HG02798 (cell line): ENCODE data around the gene DGKI.

ENCODE experiments used
- ATAC-seq: cut with Tn5 transposase; IDR thresholded peaks from one replicate; pipeline ENCODE4 v1.9.1; 2021; ENCODE audit warnings: mild to moderate bottlenecking; ENCODE audit not compliant: unreplicated experiment, poor library complexity

DGKI gene

DNA sequence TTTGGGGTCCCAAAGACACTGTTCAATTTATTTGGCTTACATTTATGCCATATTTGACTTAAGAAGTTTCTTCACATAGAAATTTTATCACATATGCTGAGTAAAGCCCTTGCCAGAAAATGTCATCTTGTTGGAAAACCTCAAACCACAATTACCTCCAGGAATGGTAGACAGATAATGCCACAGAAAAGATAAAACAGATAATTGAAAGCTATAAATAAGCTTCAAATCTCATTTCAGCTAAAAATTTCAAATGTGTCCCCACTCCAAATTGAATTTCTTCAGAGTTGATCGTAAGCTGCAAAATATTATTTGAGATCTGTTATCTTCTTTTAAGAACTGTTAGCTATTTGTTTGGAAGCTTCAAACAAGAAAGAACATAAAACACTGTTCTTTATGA is 326.8 kb downstream of the DGKI start:
- ATAC-seq: no peak

DNA sequence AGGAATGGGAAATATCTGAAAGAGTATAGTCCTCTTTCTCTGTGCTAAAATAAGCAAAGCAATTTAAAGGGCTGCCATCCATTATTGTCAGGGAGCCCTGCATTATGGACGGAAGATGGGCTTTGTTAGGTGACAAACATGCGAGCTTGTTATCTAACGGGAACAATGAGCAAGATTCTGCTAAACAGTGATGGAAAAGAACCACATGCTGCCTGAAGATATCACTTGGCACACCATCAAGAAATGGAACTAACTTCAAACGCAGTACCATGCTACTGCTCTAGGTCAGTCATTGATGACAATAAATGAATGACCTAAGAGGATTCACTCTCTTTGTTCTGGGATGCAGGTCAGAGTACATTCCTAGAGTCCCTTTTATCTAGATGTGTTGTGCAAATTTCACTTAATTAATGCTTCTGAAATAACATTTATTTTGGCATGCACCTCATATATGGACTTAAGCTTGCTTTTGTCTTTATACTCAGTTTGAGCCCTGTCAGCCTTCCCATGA is 327.5 kb downstream of the DGKI start:
- ATAC-seq: no peak

DNA sequence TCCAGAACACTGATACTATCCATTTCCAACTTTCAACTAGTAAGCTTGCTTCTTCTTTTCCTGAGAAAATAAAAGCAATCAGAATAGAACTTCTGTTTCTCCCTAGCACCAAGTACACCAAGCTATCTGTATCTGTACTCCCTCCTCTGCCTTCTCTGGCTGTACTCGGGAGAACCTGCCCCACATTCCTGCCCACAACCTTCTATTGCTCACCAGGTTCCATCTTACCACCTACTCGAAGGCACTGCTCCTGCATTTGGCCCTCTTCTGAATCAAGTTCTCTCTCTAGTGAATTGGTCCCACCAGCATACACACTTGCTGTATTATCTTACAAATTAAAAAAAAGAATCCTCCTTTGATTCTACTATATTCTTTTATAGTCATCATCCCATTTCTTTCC is 333.7 kb downstream of the DGKI start:
- no peak for ATAC-seq

DNA sequence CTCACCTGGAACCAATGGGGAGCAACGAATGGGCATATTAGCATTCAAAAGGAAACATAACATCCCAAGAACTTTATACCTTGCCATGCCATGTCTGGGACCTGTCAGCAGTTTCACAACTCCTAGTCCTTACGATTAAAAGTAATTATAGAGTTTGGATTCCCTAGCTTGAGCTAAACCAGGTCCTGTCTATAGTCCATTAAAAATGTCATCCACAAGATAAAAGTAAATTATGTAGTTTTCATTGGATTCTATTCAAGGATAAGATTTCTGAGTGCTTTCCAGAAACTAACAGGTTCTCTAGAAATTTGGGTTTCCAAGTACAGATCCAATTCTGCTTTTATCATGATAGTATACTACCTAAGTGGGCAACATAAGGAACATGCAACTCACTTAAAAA is 339.7 kb downstream of the DGKI start:
- no peak for ATAC-seq

DNA sequence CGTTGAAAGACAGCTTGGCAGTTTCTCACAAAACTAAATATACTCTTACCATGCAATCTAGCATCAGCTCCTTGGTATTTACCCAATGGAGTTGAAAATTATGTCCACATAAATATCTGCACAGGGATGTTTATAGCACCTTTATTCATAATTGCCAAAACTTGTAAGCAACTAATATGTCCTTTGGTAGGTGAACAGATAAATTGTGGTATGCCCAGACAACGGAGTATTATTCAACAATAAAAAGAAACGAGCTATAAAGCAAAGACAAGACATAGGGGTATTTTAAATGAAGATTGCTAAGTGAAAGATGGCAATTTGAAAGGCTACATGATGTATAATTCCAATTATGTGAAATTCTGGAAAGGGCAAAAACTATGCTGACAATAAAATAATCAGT is 340.7 kb downstream of the DGKI start:
- no peak for ATAC-seq

DNA sequence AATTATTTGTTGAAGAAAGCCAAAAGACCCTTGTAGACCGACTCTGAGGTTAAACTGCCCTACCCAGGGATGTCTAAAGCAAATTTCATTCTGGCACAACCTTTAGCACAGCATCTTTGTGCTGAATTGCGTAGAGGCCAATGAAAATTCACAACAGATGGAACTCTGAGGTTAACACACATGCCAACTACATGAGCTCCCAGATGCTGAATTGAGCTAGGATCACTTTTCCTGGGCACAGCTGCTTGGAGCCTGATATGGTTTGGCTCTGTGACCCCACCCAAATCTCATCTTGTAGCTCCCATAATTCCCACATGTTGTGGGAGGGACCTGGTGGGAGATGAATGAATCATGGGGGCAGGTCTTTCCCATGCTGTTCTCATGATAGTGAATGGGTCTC is 345.2 kb downstream of the DGKI start:
- ATAC-seq: no peak

DNA sequence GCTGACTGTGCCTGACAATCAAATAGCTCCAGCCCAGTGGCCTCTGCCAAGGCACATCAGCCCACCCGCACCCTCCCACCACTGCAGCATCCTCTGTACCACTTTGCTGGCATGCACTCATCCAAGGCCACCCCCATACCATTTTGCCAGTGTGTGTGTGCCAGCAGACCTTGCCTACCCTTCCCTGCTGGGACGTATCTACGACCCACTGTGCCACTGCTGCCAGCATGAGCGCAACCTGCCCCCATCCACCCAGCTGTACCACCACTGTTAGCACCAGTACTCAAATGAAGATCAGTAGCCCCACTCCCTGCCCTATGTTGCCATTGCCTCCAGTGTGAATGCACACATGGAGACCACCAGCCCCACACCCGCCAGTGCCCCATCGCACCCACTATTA is 353.9 kb downstream of the DGKI start:
- no peak for ATAC-seq

DNA sequence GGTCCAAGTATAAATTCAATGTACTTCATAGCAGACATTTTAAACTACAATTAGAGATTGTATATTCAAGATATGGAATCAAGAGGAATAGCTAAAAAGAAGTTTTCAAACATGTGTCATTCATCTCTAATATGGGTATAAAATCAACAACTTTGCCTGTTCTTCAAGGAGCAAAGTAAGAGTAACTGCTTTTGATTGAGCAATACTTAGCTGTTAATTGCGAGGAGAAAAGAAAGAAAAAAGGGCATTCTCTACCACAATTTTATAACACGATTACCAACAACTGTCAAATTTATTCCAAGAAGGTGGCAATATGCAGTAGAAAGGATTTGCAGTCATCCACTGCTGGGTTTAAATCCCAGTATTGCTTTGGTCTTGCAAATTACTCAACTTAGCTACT is 356.9 kb downstream of the DGKI start:
- no peak for ATAC-seq

DNA sequence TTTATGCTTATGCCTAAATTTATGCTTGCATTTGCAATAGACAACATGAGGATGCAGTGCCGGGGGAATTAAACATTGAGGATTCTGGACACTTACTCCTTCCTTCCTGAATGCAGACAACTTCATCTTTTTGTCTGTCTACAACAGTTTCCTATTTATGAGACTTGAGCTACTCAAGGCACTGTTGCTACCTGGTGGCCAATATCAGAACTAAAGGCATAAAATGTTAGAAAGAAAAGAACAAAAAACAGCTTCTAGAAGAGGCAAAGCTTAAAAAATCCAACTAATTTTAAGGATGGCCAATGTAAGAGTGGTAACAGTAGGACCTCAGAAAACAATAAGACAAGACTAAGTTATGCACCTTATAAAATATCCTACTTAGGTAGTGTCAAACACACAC is 358.7 kb downstream of the DGKI start:
- ATAC-seq: no peak

DNA sequence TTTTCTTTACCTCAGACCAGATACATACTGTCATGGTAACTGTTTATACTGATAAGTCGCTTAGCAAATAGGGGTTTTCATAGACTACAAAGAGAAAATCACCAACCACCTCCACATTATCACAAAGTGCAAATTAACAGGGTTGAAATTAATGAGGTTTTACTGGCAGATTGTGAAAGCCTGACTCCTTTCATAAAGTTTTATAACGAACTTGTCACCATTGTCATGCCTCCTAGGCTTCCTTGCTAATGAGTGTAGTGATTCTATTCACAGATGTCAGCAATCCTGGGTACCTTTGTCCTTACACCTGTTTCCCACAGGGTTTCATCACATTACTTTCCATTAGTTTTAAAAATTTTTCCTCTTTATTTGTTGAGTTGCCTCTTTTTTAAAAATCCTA is 361.0 kb downstream of the DGKI start:
- ATAC-seq: no peak

DNA sequence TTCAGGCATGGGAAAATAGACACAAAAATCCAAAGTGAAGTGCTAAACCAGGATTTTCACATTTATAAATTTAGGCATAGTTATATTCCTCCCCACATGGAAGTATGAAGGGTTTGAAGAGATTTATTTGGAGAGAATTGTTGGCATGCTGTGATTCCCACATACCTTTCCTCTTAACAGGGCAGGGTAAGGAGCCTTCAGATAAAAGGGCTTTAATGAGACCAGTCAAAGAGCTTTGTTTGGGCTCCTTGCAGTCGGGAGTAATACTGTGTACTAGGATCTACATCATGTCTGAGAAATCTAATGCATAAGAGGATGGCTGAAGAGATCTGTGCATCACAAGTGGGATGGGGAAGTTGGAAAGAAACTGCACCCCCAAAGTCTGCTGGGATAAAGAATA is 362.4 kb downstream of the DGKI start:
- no peak for ATAC-seq

DNA sequence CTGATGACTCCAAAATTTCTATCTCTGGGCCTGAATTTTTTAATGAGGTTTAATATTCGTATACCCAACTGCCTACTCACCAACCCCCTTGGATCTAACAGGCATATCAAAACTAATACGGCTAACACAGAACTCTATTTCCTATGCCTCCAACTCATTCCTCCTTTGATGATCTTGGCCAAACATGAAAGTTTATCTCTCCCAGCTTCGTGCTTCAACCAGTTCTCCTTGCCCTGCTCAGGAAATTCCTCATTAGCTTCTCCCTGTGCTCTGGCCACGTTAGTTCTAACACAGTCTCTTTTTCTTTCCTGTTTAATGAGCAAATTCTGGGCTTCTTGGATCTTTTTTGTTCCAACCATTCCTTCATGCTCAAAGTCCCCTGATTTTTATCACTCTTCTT is 364.3 kb downstream of the DGKI start:
- ATAC-seq: no peak

DNA sequence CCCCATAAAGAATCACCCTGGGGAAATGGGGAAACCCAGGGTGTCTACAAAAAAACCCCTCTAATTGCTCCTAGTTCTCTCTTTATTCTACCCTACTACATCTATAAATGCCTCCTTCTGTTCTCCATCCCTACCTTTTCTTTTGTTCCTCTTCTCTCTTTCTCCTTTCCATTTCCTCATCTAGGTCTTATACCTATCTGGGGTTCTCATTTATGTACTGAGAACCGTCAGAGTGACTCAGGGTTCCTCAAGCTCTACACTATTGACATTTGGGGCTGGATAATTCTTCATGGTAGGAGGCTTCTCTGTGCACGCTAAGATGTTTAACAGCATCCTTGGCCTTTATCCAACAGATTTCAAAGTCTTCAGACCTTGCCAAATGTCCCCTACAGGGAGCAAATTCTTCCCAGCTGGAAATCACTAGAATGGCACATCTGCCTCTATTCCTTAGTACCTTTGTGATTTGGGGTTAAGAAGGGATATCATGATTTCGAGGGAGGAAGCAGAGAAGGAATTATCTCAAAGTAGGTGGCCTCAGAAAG is 365.9 kb downstream of the DGKI start:
- no peak for ATAC-seq

DNA sequence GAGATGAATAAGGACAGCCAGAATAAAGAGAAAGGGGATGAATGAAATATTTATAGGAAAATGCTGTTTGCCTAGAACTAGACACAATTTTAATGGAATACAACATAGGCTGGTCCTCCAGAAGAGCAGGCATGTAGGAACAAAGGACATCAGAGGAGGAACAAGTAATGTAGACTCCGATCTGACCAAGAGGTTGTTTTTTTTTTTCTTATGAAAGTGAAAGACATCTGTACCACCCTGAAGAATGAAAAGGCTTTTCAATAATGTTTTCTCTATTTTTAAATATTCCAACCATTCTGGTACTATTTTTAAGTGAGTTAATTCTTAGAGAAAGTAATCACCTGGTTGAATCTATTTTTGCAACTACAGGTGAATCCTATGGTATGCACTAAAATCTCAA is 366.4 kb downstream of the DGKI start:
- ATAC-seq: peak; percentile 50

DNA sequence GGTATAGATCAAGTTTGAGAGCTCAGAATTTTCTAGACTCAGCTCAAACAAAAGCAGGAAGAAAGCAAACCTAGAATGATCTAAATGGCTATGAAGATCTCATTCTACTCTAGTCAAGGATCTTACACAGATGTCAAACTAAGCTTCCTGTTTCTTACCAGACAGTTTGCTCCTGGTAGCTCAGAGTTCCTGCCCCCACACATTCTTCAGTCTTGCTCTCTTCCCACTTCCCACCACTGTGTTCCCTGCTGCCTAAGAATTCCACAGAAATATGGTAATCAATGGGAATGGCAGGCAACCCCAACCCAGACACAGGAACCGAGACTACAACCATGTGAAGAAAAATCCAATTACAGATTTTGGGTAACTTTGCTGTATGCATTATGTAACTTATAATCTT is 369.8 kb downstream of the DGKI start:
- no peak for ATAC-seq

DNA sequence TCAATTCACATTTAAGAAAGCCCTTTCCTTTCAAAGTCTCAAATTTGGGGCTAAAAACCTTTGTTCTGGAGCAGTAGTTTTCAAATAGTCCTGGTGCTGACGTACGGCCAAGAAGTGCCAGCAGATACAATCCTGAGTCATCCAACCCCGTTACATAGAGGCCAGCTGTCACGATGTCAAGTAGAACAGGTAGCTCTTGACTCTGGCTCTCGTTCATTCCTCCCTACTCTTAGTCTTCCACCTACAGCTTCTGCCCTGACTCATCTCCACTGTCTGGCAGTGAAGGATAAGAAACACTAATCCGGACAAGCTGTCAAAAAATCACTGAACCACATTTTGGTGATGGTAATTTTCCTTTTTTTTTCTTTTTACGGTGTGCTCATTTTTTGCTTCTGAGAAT is 370.8 kb downstream of the DGKI start:
- no peak for ATAC-seq

DNA sequence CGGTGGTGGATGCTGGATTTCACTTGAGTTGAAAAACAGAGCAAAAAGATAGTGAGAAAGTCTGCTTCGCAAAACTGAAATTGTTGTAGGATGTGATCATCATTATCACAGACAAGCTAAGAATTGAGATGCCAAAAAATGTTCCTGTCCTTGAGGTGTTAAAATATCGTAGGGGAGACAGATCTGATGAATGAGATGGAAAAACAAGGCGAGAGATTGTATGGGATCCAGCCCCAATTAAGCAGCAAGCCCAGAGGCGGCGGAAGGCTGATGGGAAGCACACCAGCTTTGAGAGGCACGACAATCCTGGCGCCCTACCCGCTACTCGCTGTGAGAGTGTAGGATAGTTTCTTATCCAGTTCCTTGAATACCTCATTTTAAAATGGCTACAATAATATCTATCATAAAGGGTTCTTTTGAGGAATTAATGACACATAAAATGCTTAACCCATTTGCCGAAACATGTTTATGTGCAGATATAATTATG is 372.2 kb downstream of the DGKI start:
- ATAC-seq: no peak

DNA sequence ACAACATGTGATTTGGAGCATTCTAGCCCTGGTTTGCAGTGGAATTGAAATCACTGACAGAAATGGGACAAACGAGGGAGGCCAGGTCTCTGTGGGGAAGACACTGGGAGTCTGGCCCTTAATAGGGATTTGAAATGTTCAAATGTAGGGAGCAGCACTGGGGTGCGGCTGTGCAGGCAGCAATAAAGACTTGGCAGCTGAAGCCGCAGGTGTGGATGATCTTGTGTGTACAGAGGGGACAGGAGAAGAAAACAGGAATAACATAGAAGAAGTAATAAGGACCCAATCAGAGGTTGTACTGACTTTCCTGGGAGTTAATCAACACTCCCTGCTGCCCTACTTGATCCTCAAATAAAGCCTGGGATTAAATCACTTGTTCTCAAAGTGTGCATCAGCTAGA is 375.6 kb downstream of the DGKI start:
- ATAC-seq: no peak

DNA sequence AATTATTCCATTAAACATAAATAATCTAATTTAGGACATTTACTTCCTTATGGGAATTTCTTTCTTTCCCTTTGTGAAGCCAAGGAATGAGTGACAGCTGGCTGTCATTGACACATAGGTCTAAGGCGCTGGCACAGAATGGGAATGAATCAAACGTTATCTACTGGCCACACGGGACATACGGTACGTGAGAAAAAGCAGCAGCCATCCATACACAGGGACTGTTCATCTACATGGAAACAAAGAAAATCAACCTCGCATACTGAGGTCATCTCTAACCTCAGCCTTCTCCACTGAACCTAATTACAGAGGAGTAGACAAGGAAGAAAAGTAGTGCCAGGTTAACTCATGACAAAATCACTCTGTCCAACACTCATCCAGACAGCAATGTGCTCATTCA is 376.9 kb downstream of the DGKI start:
- ATAC-seq: no peak

DNA sequence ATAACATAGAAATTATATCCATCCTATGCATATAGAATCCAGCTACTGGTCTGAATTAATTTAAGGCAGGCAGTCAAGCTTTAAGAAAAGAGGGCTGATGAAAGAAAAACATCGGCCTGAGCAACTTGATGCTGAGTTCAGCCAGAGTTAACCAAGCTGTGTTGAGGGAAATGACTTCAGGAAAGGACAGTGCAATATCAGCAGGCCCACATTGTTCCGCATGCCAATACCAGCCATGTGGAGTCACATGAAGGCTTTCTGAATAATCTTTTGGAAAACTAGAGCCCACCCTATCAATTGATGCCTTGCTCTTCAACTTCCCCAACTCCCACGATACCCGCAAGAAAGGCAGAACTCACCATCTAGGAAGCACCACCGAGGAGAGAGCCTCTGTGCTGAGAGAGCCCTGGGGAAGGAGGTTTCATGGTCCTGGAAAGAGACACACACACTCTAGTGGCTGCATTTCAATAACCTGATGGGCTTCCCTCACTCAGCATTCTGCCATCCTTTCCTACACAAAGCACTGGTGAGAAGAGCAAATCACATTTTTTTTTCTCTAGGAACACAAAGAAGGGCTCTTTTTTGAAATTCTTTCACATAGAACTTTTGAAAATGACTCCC is 377.5 kb downstream of the DGKI start:
- ATAC-seq: no peak

DNA sequence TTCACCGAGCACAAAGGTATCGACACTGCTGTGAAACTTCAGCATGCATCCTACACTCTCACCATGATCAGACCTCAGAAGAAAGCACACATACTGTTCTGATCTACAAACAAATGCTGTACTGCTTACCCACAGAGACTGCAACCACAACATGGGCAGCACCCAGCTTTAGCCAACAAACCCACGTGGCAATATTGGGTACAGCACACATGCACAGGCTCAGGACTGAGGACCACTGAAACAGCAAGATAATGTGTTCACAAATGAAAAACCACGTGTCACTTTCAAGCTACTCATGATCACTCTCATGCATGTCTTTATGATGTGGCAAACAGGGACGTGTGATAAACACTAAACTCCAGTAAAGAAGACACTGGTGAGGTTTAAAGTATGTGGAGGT is 383.9 kb downstream of the DGKI start:
- ATAC-seq: no peak

DNA sequence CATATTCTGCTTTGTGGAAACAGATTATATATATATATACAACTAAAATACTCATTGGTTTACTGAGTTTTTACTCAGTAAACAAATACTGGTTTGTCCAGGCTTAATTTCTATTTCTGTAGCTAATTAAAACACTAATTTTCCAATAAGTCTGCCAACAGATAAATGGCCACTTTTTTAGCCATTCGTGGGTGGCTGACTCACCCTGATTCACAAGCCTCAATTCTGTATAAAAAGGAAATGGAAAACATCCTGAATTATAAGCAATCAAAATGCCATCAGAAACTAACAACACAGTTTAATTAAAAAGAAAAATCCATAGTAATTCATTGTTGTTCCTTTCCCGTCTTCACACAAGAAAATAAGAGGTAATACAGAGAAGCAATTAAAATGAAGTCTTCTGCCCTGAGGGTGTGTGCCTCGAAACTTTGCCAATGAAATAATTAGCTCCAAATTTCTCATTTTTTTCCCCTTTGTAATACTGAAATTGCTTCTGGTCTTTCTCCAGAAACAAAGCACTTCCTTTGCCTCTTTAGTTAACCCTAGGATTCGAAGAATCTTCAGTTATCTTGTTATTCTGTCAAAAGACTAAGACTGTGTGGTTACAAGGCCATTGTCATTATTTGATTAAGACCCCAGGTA is 384.6 kb downstream of the DGKI start:
- ATAC-seq: no peak
